Spinal cord (tissue), 10 donors: ENCODE data around the gene KRTAP10-5. TPM values are rescaled to one million over a fixed set of nuclear protein-coding genes. Genes with fewer than 3 reads are reported as not detected.

Source experiments
- DNase-seq, 6 donors: peaks; one replicate each; pipeline versions ENCODE4 v3.0.0 to v3.0.0-alpha.2; 2013 to 2015; ENCODE audit warnings: low spot score in 6 of 6, low read depth in 4 of 6
- H3K27ac ChIP-seq: one replicate; pipeline ENCODE4 v1.5.1; 2013; ENCODE audit warnings: low read depth, low read length, control low read depth
- H3K27me3 ChIP-seq: one replicate; pipeline ENCODE4 v1.6.1; 2013; ENCODE audit warnings: low read length; ENCODE audit not compliant: control insufficient read depth, insufficient read depth
- H3K36me3 ChIP-seq: one replicate; pipeline ENCODE4 v1.6.1; 2013; ENCODE audit warnings: low read length; ENCODE audit not compliant: control insufficient read depth, insufficient read depth
- H3K4me1 ChIP-seq: one replicate; pipeline ENCODE4 v1.6.1; 2013; ENCODE audit warnings: low read length; ENCODE audit not compliant: control insufficient read depth, insufficient read depth
- H3K4me3 ChIP-seq: one replicate; pipeline ENCODE4 v1.5.1; 2013; ENCODE audit warnings: low read depth, low read length, control low read depth
- H3K9me3 ChIP-seq: one replicate; pipeline ENCODE4 v1.6.1; 2013; ENCODE audit warnings: low read length; ENCODE audit not compliant: control insufficient read depth, insufficient read depth
- WGBS: methylation state at CpG from one replicate; pipeline ENCODE4 v1.1.5; 2013; ENCODE audit warnings: missing lambda C conversion rate; ENCODE audit not compliant: insufficient coverage; 5-methylcytosine and 5-hydroxymethylcytosine counted together
- polyA plus RNA-seq, 2 donors: library from polyadenylated mRNA; unstranded; fragments of 120-200 nt; gene quantifications; one replicate each; pipeline ENCODE4 v1.2.1, GENCODE V29; 2013; ENCODE audit not compliant: insufficient read length in 2 of 2
- total RNA-seq, 2 donors: library from RNA; depleted of rRNA in 1 of 2; stranded (reverse); fragments of 120-200 nt in 1 of 2; fragments of >200 nt in 1 of 2; gene quantifications; one replicate each; pipeline versions ENCODE4 v1.2.3 to v1.2.4, GENCODE V29; 2013 to 2014
- donor health status: healthy.

The KRTAP10-5 gene
- total and polyA plus RNA-seq, 4 donors, result not detected

GRCh38 chr21:44542716-44543115 is 37.7 kb downstream of the KRTAP10-5 start:
- H3K9me3 ChIP-seq, result no peaks in the 10 kb centered on the region
- no peak overlapping the region for H3K27ac ChIP-seq
- H3K4me1 ChIP-seq, result peaks cover 1% of the 10 kb centered on the region
- DNase-seq, result no peak
- no CpG with 5 or more reads among the region's 1 CpG for WGBS
- no peaks in the 10 kb centered on the region for H3K36me3 ChIP-seq
- no peaks in the 10 kb centered on the region for H3K27me3 ChIP-seq
- H3K4me3 ChIP-seq, result no peak overlapping the region

- no peak overlapping the region for H3K4me3 ChIP-seq
- no peak overlapping the region for H3K27ac ChIP-seq
- no peaks in the 10 kb centered on the region for H3K4me1 ChIP-seq
- H3K9me3 ChIP-seq, result no peaks in the 10 kb centered on the region
- no peak for DNase-seq
- no peaks in the 10 kb centered on the region for H3K27me3 ChIP-seq
- no peaks in the 10 kb centered on the region for H3K36me3 ChIP-seq
- 92% methylated on average over 9 of the region's 11 CpGs for WGBS
Measured at GRCh38 chr21:44540741-44541288, 39.6 kb downstream of the KRTAP10-5 start.

GRCh38 chr21:44539991-44540666 is 40.3 kb downstream of the KRTAP10-5 start, which contains the start of gene KRTAP10-1:
Gene KRTAP10-1 (minus strand): TSS chr21:44540195. CDS start chr21:44540150, 45 bp downstream.
- Histone ChIP-seq H3K27me3 (no peaks in the 10 kb centered on the region), H3K9me3 (no peaks in the 10 kb centered on the region), H3K4me3 (no peak within 1 kb of the TSS), H3K36me3 (no peaks in the 10 kb centered on the region), H3K4me1 (no peaks in the 10 kb centered on the region), H3K27ac (no peak within 1 kb of the TSS)
- 83% methylated on average over 20 of the region's 21 CpGs for WGBS
- DNase-seq, result no peak

- H3K4me1 ChIP-seq, result no peaks in the 10 kb centered on the region
- no peaks in the 10 kb centered on the region for H3K36me3 ChIP-seq
- WGBS, result 77% methylated on average over 14 of the region's 14 CpGs
- no peaks in the 10 kb centered on the region for H3K27me3 ChIP-seq
- H3K9me3 ChIP-seq, result no peaks in the 10 kb centered on the region
- no peak overlapping the region for H3K27ac ChIP-seq
- no peak overlapping the region for H3K4me3 ChIP-seq
- DNase-seq, result no peak
Measured at GRCh38 chr21:44539046-44539445, 41.4 kb downstream of the KRTAP10-5 start.

- WGBS, result 90% methylated on average over 33 of the region's 33 CpGs
- Histone ChIP-seq H3K9me3 (no peaks in the 10 kb centered on the region), H3K4me3 (no peak overlapping the region), H3K27ac (no peak overlapping the region), H3K4me1 (no peaks in the 10 kb centered on the region), H3K36me3 (no peaks in the 10 kb centered on the region), H3K27me3 (no peaks in the 10 kb centered on the region)
- no peak for DNase-seq
Measured at GRCh38 chr21:44537930-44538911, 42.2 kb downstream of the KRTAP10-5 start.

- H3K27me3 ChIP-seq, result no peaks in the 10 kb centered on the region
- H3K36me3 ChIP-seq, result no peaks in the 10 kb centered on the region
- peak in 1 of 6 donors; percentile 25 for DNase-seq
- no peaks in the 10 kb centered on the region for H3K4me1 ChIP-seq
- H3K4me3 ChIP-seq, result no peak overlapping the region
- no peak overlapping the region for H3K27ac ChIP-seq
- 42% methylated on average over 6 of the region's 7 CpGs for WGBS
- no peaks in the 10 kb centered on the region for H3K9me3 ChIP-seq
Measured at GRCh38 chr21:44535963-44536362, 44.4 kb downstream of the KRTAP10-5 start.

GRCh38 chr21:44534688-44535087 is 45.7 kb downstream of the KRTAP10-5 start:
- Histone ChIP-seq H3K4me3 (no peak overlapping the region), H3K4me1 (no peaks in the 10 kb centered on the region), H3K36me3 (no peaks in the 10 kb centered on the region), H3K9me3 (no peaks in the 10 kb centered on the region), H3K27me3 (no peaks in the 10 kb centered on the region), H3K27ac (no peak overlapping the region)
- 98% methylated on average over 4 of the region's 6 CpGs for WGBS
- DNase-seq, result no peak

- no peak for DNase-seq
- Histone ChIP-seq H3K4me1 (no peaks in the 10 kb centered on the region), H3K36me3 (no peaks in the 10 kb centered on the region), H3K27me3 (no peaks in the 10 kb centered on the region), H3K27ac (no peak overlapping the region), H3K4me3 (no peak overlapping the region), H3K9me3 (no peaks in the 10 kb centered on the region)
- WGBS, result 95% methylated on average over 9 of the region's 21 CpGs
Measured at GRCh38 chr21:44533891-44534627, 46.3 kb downstream of the KRTAP10-5 start.
